Stimulated activated CD4-positive, alpha-beta T cell treated with anti-CD3 and anti-CD28 coated beads, Interleukin-1b, Interleukin-23, amount 100 ng/mL, for 24 hours (primary cell): ENCODE data around the gene KMT2B.
"Not testable (repeated sequence)": the region's sequence is repeated elsewhere in the genome, so short reads cannot be mapped to it uniquely, and the experiment has no call there.

Source experiments
- DNase-seq, 4 experiments: peaks; one replicate each; pipeline ENCODE4 v3.0.0-alpha.2; 2020; ENCODE audit warnings: low read depth in 4 of 4, low spot score in 1 of 4

KMT2B gene

DNA sequence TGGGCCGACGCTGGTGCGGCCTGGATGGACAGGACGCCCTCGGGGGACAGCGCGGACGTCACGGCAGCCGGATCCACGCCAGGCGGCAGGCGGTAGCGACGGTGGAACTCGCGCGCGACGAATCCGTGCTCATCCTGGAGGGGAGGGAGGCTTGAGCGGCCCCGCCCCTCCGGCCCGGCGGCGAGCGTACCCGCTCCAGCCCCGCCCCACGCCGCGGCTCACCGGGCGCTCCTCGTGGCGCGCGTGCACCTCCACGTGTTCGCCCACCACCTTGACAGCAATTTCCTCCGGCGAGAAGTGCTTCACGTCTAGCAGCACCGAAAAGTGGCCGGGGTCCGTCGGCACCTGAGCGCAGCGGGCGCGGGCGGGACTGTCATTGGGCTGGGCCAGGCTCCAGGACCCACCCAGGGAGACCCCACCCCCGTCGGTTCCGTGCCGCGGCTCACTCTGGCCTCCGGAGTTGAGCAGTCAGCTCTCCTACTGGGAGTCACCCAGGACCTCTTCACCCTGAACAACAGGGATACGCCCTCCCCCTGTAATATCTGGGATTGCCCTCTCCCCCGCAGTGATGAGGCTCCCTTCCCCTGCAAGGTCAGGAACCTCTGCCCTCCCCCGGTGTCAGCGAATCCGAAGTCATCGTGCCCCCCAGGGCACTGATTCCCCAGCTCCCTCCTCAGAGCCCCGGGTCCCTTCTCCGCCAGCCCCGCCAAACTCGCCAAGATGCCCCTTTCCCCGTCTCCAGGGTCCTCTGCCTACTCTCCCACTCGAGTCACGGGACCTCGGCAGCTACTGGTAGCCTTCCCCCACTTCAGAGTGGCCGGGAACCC lies 38.0 kb downstream of the KMT2B start:
- peak in 1 of 4 experiments; percentile 38 for DNase-seq

DNA sequence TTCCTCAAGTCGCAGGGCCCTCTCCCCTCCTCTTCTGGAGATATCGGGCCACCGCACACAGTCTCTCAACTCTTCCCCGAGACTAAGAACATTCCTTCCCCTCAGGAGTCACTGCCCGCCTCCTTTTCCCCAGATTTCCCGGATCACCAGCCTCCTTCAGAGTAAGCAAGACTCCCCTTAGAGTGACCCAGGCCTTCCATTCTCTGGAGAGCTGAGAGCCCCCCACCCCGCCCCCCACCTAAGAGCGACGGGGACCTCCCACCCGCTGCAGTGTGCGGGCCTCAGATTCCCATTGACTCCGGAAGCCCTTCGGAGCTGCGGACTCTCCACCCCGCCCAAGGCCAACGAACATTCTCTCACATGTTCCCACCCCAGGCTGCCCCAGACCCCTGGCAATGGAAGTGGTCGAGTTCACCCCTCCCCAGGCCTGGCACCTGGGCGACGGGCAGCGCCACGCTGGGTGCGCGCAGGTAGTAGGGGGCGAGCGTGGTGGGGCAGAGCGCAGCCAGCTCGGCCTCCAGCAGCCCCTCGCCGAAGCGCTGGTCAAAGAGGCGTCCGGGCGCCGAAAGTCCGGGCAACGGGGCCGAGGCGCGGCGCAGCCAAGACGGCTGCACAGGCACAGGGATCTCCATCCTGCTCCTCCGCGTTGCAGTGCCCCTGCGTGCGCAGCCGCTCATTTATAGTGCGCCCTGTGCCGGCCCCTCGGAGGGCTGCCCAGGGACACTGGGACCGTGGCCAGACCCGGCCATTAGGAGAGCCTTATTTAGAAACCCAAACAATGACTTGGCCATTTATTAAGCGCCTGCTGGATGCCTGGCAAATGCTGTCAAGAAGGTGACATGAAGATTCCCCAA lies 38.8 kb downstream of the KMT2B start, which contains the start of gene HSPB6:
Gene HSPB6, minus strand, starts transcription at position 653 of the 854 bp plus-strand sequence. Its CDS starts 21 bp downstream, at position 632.
- no peak for DNase-seq

- no peak for DNase-seq
Measured at GRCh38 chr19:35757231-35757748, 39.5 kb downstream of the KMT2B start.

- DNase-seq: peak; percentile 89 to 98 (median 96)
Measured at GRCh38 chr19:35757749-35758608, 40.2 kb downstream of the KMT2B start, which contains the start of gene PROSER3. TSS of gene PROSER3 (plus strand) at chr19:35758176. CDS start at chr19:35758216, 40 bp downstream.

GRCh38 chr19:35759697-35760096 lies 41.9 kb downstream of the KMT2B start:
- no peak for DNase-seq

DNA sequence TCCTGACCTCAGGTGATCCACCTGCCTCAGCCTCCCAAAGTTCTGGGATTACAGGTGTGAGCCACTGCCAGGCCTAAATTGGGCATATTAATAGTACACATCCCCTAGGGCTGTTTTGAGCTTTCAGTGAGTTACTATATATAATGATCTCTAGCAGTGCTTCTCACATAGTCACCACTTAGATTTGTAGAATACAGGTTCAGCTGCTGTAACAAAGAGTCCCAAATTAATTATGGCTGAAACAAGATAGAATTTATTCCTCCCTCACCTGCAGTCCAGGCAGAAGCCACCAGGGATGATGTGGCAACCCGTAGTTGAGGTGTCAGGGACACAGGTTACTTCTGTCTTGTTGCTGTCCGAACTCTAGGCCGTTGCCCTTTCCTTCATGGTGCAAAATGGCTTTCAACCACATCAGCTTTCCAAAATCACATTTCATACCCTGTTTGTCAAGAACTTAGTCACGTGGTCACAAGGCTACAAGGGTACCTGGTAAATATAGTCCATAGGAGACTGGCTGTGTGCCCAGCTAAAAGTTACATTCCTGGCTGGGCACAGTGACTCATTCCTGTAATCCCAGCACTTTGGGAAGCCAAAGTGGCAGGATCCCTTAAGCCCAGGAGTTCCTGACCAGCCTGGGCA lies 43.0 kb downstream of the KMT2B start:
- no peak for DNase-seq

DNA sequence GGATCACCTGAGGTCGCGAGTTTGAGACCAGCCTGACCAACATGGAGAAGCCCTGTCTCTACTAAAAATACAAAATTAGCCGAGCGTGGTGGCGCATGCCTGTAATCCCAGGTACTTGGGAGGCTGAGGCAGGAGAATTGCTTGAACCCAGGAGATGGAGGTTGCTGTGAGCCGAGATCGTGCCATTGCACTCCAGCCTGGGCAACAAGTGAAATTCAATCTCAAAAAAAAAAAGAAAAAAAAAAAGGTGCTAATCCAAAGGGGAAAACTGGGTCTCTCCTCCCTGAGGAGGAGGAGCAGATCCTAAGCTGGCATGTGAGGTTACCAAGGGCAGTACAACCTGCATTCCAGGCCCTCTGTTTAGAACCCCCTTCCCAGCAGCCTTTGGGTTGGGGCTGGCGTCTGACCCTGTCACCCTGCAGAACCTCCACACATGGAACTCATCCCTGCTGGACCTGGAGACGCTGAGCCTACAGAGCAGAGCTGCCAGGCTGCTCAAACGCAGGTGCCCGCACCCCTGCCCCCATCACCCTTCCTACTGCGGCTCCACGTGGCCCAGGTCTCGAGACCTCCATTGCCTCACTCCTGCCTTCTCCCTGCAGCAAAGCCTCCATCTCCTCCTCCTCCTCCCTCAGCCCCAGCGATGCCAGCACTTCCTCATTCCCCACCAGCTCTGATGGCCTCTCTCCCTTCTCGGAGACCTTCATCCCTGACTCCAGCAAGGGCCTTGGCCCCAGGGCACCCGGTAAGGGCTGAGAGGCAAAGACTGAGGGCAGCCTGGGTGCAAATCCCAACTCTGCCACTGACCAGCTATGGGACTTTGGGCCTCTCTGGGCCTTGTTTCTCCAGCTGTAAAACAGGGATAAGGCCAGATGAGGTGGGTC lies 46.9 kb downstream of the KMT2B start:
- DNase-seq: no peak

- no peak for DNase-seq
Measured at GRCh38 chr19:35766571-35767104, 48.8 kb downstream of the KMT2B start.

GRCh38 chr19:35767288-35768081 lies 49.7 kb downstream of the KMT2B start:
- DNase-seq: no peak

GRCh38 chr19:35768082-35768421 lies 50.2 kb downstream of the KMT2B start:
- no peak for DNase-seq

- DNase-seq: not testable (repeated sequence)
Measured at GRCh38 chr19:35772362-35772761, 54.6 kb downstream of the KMT2B start.

DNA sequence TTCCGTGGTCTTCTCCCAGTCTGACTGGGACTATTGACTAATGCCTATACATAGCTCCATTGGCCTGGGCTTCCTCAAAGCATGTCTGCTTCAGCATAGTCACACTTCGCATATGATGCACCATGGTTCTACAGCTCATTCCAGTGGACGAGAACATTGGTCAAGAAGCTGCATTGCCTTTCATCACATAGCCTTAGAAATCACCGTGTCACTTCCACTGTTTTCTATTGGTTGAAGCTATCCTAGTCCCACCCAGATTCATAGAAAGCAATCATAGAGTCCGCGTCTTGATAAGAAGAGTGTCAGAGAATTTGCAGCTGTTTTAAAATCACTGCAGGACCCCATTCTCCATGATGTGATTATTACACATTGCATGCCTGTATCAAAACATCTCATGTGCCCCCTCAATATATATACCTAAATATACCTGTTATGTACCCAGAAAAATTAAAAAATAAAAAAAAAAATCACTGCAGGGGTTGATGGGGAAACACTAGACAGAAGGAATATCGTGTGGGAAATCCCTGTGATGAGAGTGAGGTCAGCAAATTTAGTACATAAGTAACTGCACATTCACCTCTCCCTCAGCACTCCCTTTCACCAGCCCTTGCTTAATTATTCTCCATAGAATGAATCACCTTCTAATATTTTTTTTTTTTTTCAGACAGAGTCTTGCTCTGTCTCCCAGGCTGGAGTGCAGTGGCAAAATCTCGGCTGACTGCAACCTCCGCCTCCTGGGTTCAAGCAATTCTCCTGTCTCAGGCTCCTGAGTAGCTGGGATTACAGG lies 55.4 kb downstream of the KMT2B start:
- DNase-seq: no peak

DNA sequence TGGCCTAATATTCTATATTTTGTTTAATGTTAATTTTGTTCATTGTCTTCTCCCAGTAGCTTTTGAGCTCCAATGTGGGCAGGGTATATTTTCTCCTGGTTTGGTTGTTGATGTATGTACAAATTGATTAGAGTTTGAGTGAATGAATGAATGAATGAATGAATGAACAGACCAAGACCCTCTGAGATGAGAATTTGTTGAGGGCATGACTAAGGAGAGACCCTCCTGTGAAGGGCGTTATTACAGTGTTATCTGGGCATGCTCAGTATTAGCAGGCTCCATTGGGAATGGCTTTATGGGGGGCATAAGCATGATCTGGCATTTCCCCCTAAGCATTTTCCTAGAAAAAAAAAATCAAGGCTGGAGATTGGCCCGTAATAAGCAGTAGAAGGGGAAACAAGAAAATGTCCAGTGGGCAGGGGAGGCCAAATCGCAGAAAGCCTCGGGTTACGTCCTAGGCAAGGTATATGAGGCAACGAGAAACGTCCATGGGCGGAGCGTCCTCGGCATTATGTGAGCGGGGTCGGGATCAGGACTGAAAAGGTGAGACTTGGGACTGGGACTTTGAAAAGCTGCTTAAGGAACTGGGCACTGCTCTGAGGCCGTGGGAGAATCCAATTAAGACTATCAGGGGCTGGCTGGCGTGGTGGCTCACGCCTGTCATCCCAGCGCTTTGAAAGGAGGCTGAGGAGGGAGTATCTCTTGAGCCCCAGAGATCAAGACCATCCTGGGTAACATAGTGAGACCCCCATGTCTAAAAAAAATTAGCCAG lies 56.7 kb downstream of the KMT2B start:
- DNase-seq: no peak

- DNase-seq: no peak
Measured at GRCh38 chr19:35775046-35775297, 57.2 kb downstream of the KMT2B start.

DNA sequence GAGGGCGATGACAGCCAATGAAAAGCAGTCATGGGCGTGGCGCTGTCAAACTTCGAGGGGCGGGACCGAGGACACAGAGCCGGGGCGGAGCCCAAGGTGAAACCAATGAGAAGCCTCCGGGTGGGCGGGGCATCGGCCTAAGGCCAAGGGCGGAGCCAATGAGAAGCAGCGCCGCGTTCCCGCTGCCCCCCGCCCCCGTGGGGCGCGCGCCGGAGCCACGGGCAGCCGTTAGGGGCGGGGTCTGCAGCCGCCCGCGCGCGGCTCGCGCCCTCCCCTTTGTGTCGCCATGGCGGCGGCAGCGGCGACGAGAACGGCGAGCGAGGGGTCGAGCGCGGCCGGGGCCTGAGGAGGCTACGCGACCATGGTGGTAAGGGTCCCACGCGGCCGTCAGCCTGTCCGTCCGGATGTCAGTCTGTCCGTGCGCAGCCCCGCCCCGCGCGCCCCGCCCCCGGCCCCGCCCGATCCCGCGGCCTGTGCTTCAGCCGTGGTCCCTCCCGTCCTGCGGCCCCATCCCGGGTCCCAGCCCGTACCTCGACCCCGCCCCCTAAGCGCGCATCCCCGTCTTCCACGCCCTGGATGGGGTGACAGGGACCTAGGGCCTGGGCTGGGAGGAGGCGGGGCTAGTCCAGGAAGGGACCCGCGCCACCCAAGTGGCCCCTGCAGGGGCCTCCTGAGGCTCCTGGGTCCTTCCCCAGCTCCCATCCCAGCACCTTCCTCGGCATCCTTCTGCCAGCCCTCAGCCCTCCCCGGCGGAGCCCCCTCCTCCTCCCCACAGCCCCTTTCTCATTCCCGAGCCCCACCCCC lies 57.7 kb downstream of the KMT2B start, which contains the start of gene ARHGAP33:
Gene ARHGAP33, plus strand, starts transcription at position 267 of the 804 bp plus-strand sequence. Its CDS starts 95 bp downstream, at position 362.
- peak; percentile 97 to 100 (median 100) for DNase-seq
